PC-3 (cell line): Measurements from ENCODE around the gene PRRG4. TPM values are rescaled to one million over a fixed set of nuclear protein-coding genes. Genes with fewer than 3 reads are reported as not detected.

Experiments used
- ATAC-seq: fragments of 200-7000 bp; cut with Tn5 transposase; 2 replicates; pipeline ENCODE4 v1.9.1; 2020; ENCODE audit warnings: mild to moderate bottlenecking, moderate library complexity
- BruUV-seq: library from RNA; stranded (reverse); fragments of 400-500 nt; replicated peaks from 2 replicates; lab custom pipeline; 2021; lab: Mats Ljungman, UMichigan
- CTCF ChIA-PET: fragments of 300-600 bp; sonication (Branson Sonifier 250); formaldehyde crosslinking; loops from one replicate; lab custom pipeline; 2022; ENCODE audit warnings: antibody characterized with exemption; lab: Charles Lee
- POLR2A ChIA-PET: fragments of 300-600 bp; sonication (Branson Sonifier 250); formaldehyde crosslinking; loops from one replicate; lab custom pipeline; 2022; ENCODE audit warnings: antibody characterized with exemption; ENCODE audit not compliant: unreplicated experiment; lab: Charles Lee
- DNase-seq: peaks from one replicate; pipeline ENCODE4 v3.0.0-alpha.2; 2015
- H2AFZ ChIP-seq: fragments of 300-600 bp; sonication (generic); 2 replicates; pipeline ENCODE4 v1.6.0; 2016; ENCODE audit warnings: antibody characterized with exemption, low read length
- H3F3A ChIP-seq: fragments of 300-600 bp; sonication (generic); one replicate; pipeline ENCODE4 v1.6.0; 2017; ENCODE audit warnings: antibody characterized with exemption, low read length, control low read depth, mild to moderate bottlenecking; ENCODE audit not compliant: unreplicated experiment
- H3K27ac ChIP-seq: fragments of 300-600 bp; sonication (generic); 2 replicates; pipeline ENCODE4 v1.5.1; 2016; ENCODE audit warnings: mild to moderate bottlenecking, low read length
- H3K27me3 ChIP-seq: fragments of 300-600 bp; sonication (generic); 2 replicates; pipeline ENCODE4 v1.6.1; 2016; ENCODE audit warnings: low read length, mixed read lengths
- H3K36me3 ChIP-seq: fragments of 300-600 bp; sonication (generic); 2 replicates; pipeline ENCODE4 v1.6.1; 2016; ENCODE audit warnings: low read depth, mixed run types, low read length, mixed read lengths
- H3K4me1 ChIP-seq: fragments of 300-600 bp; sonication (generic); 2 replicates; pipeline ENCODE4 v1.5.1; 2016; ENCODE audit warnings: low read length; ENCODE audit not compliant: insufficient read depth
- H3K4me2 ChIP-seq: fragments of 300-600 bp; sonication (generic); 2 replicates; pipeline ENCODE4 v1.6.0; 2016; ENCODE audit warnings: low read length
- H3K4me3 ChIP-seq: fragments of 300-600 bp; sonication (generic); 2 replicates; pipeline ENCODE4 v1.5.1; 2016; ENCODE audit warnings: mild to moderate bottlenecking, low read length, mixed read lengths
- H3K79me2 ChIP-seq: fragments of 300-600 bp; sonication (generic); 2 replicates; pipeline ENCODE4 v1.6.1; 2017; ENCODE audit warnings: low read length, mixed read lengths
- H3K9ac ChIP-seq: fragments of 300-600 bp; sonication (generic); 2 replicates; pipeline ENCODE4 v1.6.0; 2016; ENCODE audit warnings: mild to moderate bottlenecking, low read length
- H3K9me2 ChIP-seq: fragments of 300-600 bp; sonication (generic); replicated peaks from 2 replicates; pipeline ENCODE4 v1.6.1; 2016; ENCODE audit warnings: mixed run types, low read length, mixed read lengths
- H3K9me3 ChIP-seq: fragments of 300-600 bp; sonication (generic); 2 replicates; pipeline ENCODE4 v1.6.1; 2016; ENCODE audit warnings: low read length, mixed read lengths
- H4K20me1 ChIP-seq: fragments of 300-600 bp; sonication (generic); 2 replicates; pipeline ENCODE4 v1.6.1; 2016; ENCODE audit warnings: low read length, mixed read lengths
- EZH2 ChIP-seq: fragments of 300-600 bp; sonication (generic); IDR thresholded peaks from one replicate; pipeline ENCODE4 v1.6.1; 2017; ENCODE audit warnings: antibody characterized with exemption, mild to moderate bottlenecking, low read length; ENCODE audit not compliant: unreplicated experiment
- EZH2phosphoT487 ChIP-seq: fragments of 300-600 bp; sonication (generic); IDR thresholded peaks from 2 replicates; pipeline ENCODE4 v1.6.1; 2018; ENCODE audit warnings: mild to moderate bottlenecking, antibody characterized with exemption, low read length, borderline replicate concordance
- intact Hi-C: fragments of 100-400 bp; cut with micrococcal nuclease; formaldehyde crosslinking; loops from 2 replicates; pipeline ENCODE4 v1.9.0; 2023
- total RNA-seq: library from RNA; depleted of rRNA; stranded (reverse); fragments of >200 nt; gene quantifications from 2 replicates; pipeline ENCODE4 v1.2.3, GENCODE V29; 2014
- TF ChIP-seq, protein P1 (sequence below): fragments of 300-600 bp; sonication (generic); conservative IDR thresholded peaks from 2 replicates; pipeline ENCODE4 v1.5.1; 2017; ENCODE audit warnings: antibody characterized with exemption, low read depth, mild to moderate bottlenecking, low read length

PRRG4 gene
- total RNA-seq, 1 experiment from 2014 or later = 17.9 TPM

DNA sequence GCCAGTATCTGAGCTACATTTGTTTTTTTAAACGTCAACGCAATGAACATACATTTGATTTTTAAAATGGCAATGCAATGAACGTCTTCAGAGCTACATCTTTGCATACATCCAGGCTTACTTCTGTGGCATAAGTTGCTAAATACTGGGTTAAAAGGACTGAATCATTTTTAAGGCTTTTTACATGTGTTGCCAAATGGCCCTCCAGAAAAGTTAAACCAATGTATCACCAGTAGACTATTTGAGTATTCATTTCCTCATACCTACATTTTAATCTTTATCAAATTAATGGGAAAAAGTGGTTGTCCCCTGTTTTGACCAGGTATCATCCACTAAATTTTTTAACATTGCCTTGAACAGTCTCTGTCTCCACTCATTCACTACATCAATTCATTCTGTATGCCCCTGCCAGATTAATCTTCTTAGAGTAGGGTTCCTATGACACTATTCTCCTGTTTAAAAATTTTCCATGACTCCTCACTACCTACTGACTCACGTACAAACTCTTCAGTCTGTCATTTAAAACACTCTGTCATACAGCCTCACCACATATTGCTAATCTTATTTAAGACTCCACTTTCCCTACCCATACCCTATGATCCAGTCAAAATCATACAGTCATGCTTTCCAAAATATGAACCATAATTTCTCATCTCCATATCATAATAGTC, 12.4 kb upstream of the PRRG4 start:
- intact Hi-C loops = no loop called here
- Histone ChIP-seq H3K36me3 (no peaks in the 10 kb centered on the region), H2AFZ (peak overlapping the region; percentile 6; the same call in 1 of the 2 replicates), H3K4me3 (no peak overlapping the region), H3K27ac (peak overlapping the region; percentile 78), H3K4me2 (peak overlapping the region; percentile 62), H3K79me2 (no peaks in the 10 kb centered on the region), H4K20me1 (no peaks in the 10 kb centered on the region), H3K27me3 (no peaks in the 10 kb centered on the region), H3F3A (no peaks in the 10 kb centered on the region), H3K4me1 (peaks cover 37% of the 10 kb centered on the region), H3K9me3 (no peaks in the 10 kb centered on the region), H3K9me2 (no peaks in the 10 kb centered on the region), H3K9ac (no peak overlapping the region; the same call in 1 of the 2 replicates)
- ChIA-PET CTCF (no interaction called here), POLR2A (no interaction called here)
- ATAC-seq (peak; percentile 68), DNase-seq (peak; percentile 73)
- TF ChIP-seq, protein P1, sequence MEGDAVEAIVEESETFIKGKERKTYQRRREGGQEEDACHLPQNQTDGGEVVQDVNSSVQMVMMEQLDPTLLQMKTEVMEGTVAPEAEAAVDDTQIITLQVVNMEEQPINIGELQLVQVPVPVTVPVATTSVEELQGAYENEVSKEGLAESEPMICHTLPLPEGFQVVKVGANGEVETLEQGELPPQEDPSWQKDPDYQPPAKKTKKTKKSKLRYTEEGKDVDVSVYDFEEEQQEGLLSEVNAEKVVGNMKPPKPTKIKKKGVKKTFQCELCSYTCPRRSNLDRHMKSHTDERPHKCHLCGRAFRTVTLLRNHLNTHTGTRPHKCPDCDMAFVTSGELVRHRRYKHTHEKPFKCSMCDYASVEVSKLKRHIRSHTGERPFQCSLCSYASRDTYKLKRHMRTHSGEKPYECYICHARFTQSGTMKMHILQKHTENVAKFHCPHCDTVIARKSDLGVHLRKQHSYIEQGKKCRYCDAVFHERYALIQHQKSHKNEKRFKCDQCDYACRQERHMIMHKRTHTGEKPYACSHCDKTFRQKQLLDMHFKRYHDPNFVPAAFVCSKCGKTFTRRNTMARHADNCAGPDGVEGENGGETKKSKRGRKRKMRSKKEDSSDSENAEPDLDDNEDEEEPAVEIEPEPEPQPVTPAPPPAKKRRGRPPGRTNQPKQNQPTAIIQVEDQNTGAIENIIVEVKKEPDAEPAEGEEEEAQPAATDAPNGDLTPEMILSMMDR = no peak
- TF ChIP-seq EZH2phosphoT487 (no peak), EZH2 (no peak)
- BruUV-seq = no TSS peak

DNA sequence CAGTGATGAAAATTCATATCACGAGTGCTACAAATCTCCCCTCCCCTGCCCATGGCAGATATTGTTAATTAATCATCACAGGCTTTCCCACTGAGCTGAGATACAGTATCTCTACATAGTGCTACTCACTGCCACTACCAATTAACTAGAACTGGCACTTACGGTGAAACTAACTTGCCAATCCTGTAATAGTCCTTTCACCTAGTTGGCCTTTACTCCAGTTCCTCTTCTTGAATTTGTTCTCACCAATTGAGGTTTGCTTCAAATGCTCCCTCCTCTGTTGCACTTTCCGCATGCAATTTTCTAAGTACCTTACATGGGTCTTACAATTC, 11.9 kb upstream of the PRRG4 start:
- Histone ChIP-seq H3K27me3 (no peaks in the 10 kb centered on the region), H3K36me3 (no peaks in the 10 kb centered on the region), H4K20me1 (no peaks in the 10 kb centered on the region), H3K4me1 (peaks cover 42% of the 10 kb centered on the region), H3K79me2 (no peaks in the 10 kb centered on the region), H3K4me3 (peak overlapping the region; percentile 13; the same call in 1 of the 2 replicates), H3K4me2 (peak overlapping the region; percentile 62), H2AFZ (peak overlapping the region; percentile 6; the same call in 1 of the 2 replicates), H3K9me2 (no peaks in the 10 kb centered on the region), H3K27ac (peak overlapping the region; percentile 78), H3K9me3 (no peaks in the 10 kb centered on the region), H3F3A (no peaks in the 10 kb centered on the region), H3K9ac (peak overlapping the region; percentile 37)
- DNase-seq = no peak
- no peak; the same call in 1 of the 2 replicates for ATAC-seq
- TF ChIP-seq, protein P1 = no peak
- TF ChIP-seq EZH2 = no peak
- TF ChIP-seq EZH2phosphoT487 = no peak
- BruUV-seq = no TSS peak
- intact Hi-C loops = no loop called here
- CTCF ChIA-PET = no interaction called here
- POLR2A ChIA-PET = no interaction called here

DNA sequence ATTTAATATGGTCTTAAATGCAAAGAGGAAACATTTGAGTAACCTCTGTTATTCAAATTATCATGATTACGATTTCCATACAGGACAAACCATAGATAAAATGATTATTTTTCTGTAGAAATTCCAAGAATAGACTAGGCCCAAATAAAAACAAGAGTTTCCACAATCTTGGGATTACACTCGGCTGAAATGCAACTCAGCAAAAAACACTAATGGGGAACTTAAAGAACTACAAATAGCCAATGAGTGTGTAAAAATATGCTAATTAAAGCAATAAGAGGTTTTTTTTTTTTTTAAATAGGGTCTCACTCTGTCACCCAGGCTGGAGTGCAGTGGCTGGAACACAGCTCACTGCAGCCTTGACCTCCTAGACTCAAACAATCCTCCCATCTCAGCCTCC, 10.5 kb upstream of the PRRG4 start:
- intact Hi-C loops = no loop called here
- no peaks in the 10 kb centered on the region for H3K27me3 ChIP-seq
- H3K79me2 ChIP-seq = no peaks in the 10 kb centered on the region
- DNase-seq (no peak), ATAC-seq (no peak)
- H3K36me3 ChIP-seq = no peaks in the 10 kb centered on the region
- no peak overlapping the region for H3K9ac ChIP-seq
- BruUV-seq = no TSS peak
- no peak overlapping the region for H3K4me3 ChIP-seq
- ChIA-PET CTCF (no interaction called here), POLR2A (no interaction called here)
- no peaks in the 10 kb centered on the region for H4K20me1 ChIP-seq
- TF ChIP-seq EZH2phosphoT487 (no peak), EZH2 (no peak)
- TF ChIP-seq, protein P1 = no peak
- no peaks in the 10 kb centered on the region for H3K9me2 ChIP-seq
- no peaks in the 10 kb centered on the region for H3K9me3 ChIP-seq
- no peak overlapping the region for H2AFZ ChIP-seq
- H3K4me2 ChIP-seq = no peak overlapping the region
- no peak overlapping the region for H3K27ac ChIP-seq
- no peaks in the 10 kb centered on the region for H3F3A ChIP-seq
- peaks cover 43% of the 10 kb centered on the region for H3K4me1 ChIP-seq
